RPMI8226 (cell line): ENCODE measurements around the gene MAP3K10.

Source experiments
- DNase-seq: peaks from one replicate; pipeline ENCODE4 v3.0.0-alpha.2; 2015

MAP3K10 gene

GRCh38 chr19:40234429-40235237 lies 43.4 kb downstream of the MAP3K10 start:
- DNase-seq = no peak

- DNase-seq = no peak
Measured at GRCh38 chr19:40235238-40236025, 44.2 kb downstream of the MAP3K10 start.

GRCh38 chr19:40236026-40236355 lies 44.8 kb downstream of the MAP3K10 start:
- DNase-seq = no peak

- no peak for DNase-seq
Measured at GRCh38 chr19:40236366-40236765, 45.1 kb downstream of the MAP3K10 start.

- no peak for DNase-seq
Measured at GRCh38 chr19:40237791-40238190, 46.6 kb downstream of the MAP3K10 start.

GRCh38 chr19:40238775-40239174 lies 47.5 kb downstream of the MAP3K10 start:
- no peak for DNase-seq

GRCh38 chr19:40239415-40240226 lies 48.4 kb downstream of the MAP3K10 start:
- no peak for DNase-seq

- DNase-seq = no peak
Measured at GRCh38 chr19:40240332-40240731, 49.1 kb downstream of the MAP3K10 start.

- DNase-seq = no peak
Measured at GRCh38 chr19:40241125-40241808, 50.0 kb downstream of the MAP3K10 start.

GRCh38 chr19:40241809-40242384 lies 50.7 kb downstream of the MAP3K10 start:
- DNase-seq = no peak

GRCh38 chr19:40242480-40242879 lies 51.3 kb downstream of the MAP3K10 start:
- no peak for DNase-seq

- no peak for DNase-seq
Measured at GRCh38 chr19:40243181-40243580, 52.0 kb downstream of the MAP3K10 start.

GRCh38 chr19:40244579-40245317 lies 53.5 kb downstream of the MAP3K10 start:
- DNase-seq = no peak

GRCh38 chr19:40245506-40246128 lies 54.4 kb downstream of the MAP3K10 start:
- no peak for DNase-seq

GRCh38 chr19:40246292-40247073 lies 55.3 kb downstream of the MAP3K10 start:
- DNase-seq = no peak

- no peak for DNase-seq
Measured at GRCh38 chr19:40247178-40247577, 56.0 kb downstream of the MAP3K10 start.

GRCh38 chr19:40247735-40248262 lies 56.6 kb downstream of the MAP3K10 start:
- DNase-seq = no peak

GRCh38 chr19:40249201-40249600 lies 58.0 kb downstream of the MAP3K10 start:
- no peak for DNase-seq

- no peak for DNase-seq
Measured at GRCh38 chr19:40249781-40250180, 58.6 kb downstream of the MAP3K10 start.

- no peak for DNase-seq
Measured at GRCh38 chr19:40251244-40251643, 60.0 kb downstream of the MAP3K10 start.
